Lung (tissue), 12 donors: ENCODE results near the gene PRKCA. TPM values are rescaled to one million over a fixed set of nuclear protein-coding genes. Genes with fewer than 3 reads are reported as not detected.
A peak's percentile ranks its signal among the peaks of the same experiment; 100 is the strongest.

ENCODE experiments used
- ATAC-seq: fragments of 200-7000 bp; cut with Tn5 transposase; one replicate; pipeline ENCODE4 v1.9.1; 2020; ENCODE audit warnings: moderate number of reproducible peaks; ENCODE audit not compliant: insufficient read depth, low FRiP score
- DNase-seq, 3 donors: peaks; one replicate each; pipeline ENCODE4 v3.0.0-alpha.2; 2013 to 2017
- H3K27ac ChIP-seq, 2 donors: one replicate each; pipeline ENCODE4 v1.5.1; 2013; ENCODE audit warnings: mild to moderate bottlenecking in 2 of 2, moderate library complexity in 2 of 2, control low read depth in 1 of 2, inconsistent platforms in 1 of 2, low read depth in 1 of 2, low read length in 1 of 2
- H3K27me3 ChIP-seq, 3 donors: one replicate each; pipeline ENCODE4 v1.5.1; 2013; ENCODE audit warnings: low read length in 2 of 3; ENCODE audit not compliant: control insufficient read depth in 3 of 3, insufficient read depth in 3 of 3
- H3K36me3 ChIP-seq, 4 donors: one replicate each; pipeline ENCODE4 v1.5.1; 2013; ENCODE audit warnings: low read length in 4 of 4, mild to moderate bottlenecking in 1 of 4, moderate library complexity in 1 of 4; ENCODE audit not compliant: control insufficient read depth in 4 of 4, insufficient read depth in 4 of 4
- H3K4me1 ChIP-seq, 5 donors: one replicate each; pipeline ENCODE4 v1.5.1; 2013; ENCODE audit warnings: low read length in 5 of 5, mild to moderate bottlenecking in 2 of 5, moderate library complexity in 1 of 5; ENCODE audit not compliant: control insufficient read depth in 5 of 5, insufficient read depth in 5 of 5
- H3K4me3 ChIP-seq: one replicate; pipeline ENCODE4 v1.5.1; 2013; ENCODE audit warnings: mild to moderate bottlenecking, control low read depth, moderate library complexity
- H3K9ac ChIP-seq, 2 donors: one replicate each; pipeline ENCODE4 v1.5.1; 2013; ENCODE audit warnings: low read length in 2 of 2, control low read depth in 1 of 2; ENCODE audit not compliant: insufficient read depth in 1 of 2
- H3K9me3 ChIP-seq, 4 donors: one replicate each; pipeline ENCODE4 v1.5.1; 2013; ENCODE audit warnings: low read length in 3 of 4, mild to moderate bottlenecking in 1 of 4, moderate library complexity in 1 of 4; ENCODE audit not compliant: control insufficient read depth in 4 of 4, insufficient read depth in 3 of 4
- WGBS, 2 donors: extraction: QIAGEN DNeasy Blood & Tissue Kit; methylation state at CpG; one replicate each; pipeline ENCODE4 v1.1.7; 2013; 5-methylcytosine and 5-hydroxymethylcytosine counted together
- polyA plus RNA-seq, 2 donors: library from polyadenylated mRNA; stranded (reverse); fragments of 200-250 nt; gene quantifications; one replicate each; pipeline ENCODE4 v1.2.1, GENCODE V29; 2013
- total RNA-seq, 2 donors: library from RNA; depleted of rRNA in 1 of 2; stranded (reverse); fragments of >200 nt in 1 of 2; gene quantifications; one replicate each; pipeline ENCODE4 v1.2.1, GENCODE V29; 2014 to 2021
- TF ChIP-seq, protein P1 (sequence below): IDR thresholded peaks from 2 replicates; pipeline ENCODE4 v1.5.1; 2012; ENCODE audit warnings: mild to moderate bottlenecking; ENCODE audit errors: control extremely low read depth, extremely low read depth
- donor health status: control.
- donor health status: control.
- donor health status: Bipolar disorder and iron deficiency.
- donor health status: healthy.
- donor health status: DM: yes; HTN: yes; CAD: no.

PRKCA gene
- total and polyA plus RNA-seq, 4 donors = 3.4 to 34.8 (median 13.8) TPM

DNA sequence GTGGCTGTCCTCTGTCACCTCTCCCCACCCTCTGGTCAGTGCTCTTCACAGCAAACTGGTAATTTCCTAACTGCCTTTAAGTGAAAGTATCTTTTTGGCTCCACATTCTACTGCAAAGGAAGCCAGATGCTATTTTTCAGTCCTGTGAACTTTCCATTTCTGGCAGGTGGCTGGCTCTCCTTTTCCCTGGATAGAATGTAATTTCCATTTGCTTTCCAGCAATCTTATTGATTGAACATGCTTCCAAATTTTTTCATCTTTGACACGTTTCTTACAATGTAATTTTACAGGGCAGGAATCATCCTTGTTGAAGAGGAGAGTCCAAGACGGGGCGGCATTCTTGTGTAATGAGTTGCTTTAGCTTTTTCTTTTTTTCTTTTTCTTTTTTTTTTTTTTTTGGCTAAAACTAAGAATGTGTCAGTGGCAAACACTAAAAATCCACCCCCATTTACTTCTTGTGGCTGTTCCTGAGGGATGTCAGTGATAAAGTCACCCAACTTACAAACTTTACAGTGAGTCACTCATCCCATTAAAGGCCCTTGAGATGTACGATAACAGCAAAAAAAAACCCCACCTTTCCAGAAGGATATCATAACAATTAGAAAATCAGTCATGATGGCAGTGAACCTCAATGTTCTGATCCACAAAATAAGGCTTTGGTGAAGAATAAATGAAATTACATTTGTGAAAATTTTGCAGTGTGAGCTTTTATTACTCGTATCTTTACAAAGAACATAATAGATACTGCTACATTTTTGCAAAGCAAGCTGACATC is 29.4 kb upstream of the PRKCA start:
- DNase-seq = peak in 1 of 3 donors; percentile 16
- ATAC-seq = peak; percentile 35
- Histone ChIP-seq H3K9me3 (peaks cover 0 to 4% (median 0%) of the 10 kb centered on the region in 4 donors), H3K4me1 (peaks cover 0 to 4% (median 0%) of the 10 kb centered on the region in 5 donors), H3K27me3 (no peaks in the 10 kb centered on the region), H3K36me3 (no peaks in the 10 kb centered on the region), H3K9ac (no peak overlapping the region), H3K27ac (no peak overlapping the region), H3K4me3 (no peak overlapping the region)
- TF ChIP-seq, protein P1, sequence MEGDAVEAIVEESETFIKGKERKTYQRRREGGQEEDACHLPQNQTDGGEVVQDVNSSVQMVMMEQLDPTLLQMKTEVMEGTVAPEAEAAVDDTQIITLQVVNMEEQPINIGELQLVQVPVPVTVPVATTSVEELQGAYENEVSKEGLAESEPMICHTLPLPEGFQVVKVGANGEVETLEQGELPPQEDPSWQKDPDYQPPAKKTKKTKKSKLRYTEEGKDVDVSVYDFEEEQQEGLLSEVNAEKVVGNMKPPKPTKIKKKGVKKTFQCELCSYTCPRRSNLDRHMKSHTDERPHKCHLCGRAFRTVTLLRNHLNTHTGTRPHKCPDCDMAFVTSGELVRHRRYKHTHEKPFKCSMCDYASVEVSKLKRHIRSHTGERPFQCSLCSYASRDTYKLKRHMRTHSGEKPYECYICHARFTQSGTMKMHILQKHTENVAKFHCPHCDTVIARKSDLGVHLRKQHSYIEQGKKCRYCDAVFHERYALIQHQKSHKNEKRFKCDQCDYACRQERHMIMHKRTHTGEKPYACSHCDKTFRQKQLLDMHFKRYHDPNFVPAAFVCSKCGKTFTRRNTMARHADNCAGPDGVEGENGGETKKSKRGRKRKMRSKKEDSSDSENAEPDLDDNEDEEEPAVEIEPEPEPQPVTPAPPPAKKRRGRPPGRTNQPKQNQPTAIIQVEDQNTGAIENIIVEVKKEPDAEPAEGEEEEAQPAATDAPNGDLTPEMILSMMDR = no peak
- 54 to 69% methylated on average over 5 of the region's 5 CpGs for WGBS, 2 donors

DNA sequence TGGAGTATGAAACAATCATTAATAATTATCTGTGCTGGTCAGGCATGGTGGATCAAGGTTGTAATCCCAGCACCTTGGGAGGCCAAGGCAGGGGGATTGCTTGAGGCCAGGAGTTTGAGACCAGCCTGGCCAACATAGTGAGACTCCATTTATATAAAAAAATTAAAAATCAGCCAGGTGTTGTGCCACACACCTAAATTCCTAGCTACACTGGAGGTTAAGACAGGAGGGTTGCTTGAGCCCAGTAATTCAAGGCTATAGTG is 28.9 kb upstream of the PRKCA start:
- DNase-seq (no peak), ATAC-seq (no peak)
- Histone ChIP-seq H3K27me3 (no peaks in the 10 kb centered on the region), H3K9ac (no peak overlapping the region), H3K4me1 (peaks cover 0 to 4% (median 0%) of the 10 kb centered on the region in 5 donors), H3K27ac (no peak overlapping the region), H3K9me3 (peaks cover 0 to 4% (median 0%) of the 10 kb centered on the region in 4 donors), H3K36me3 (no peaks in the 10 kb centered on the region), H3K4me3 (no peak overlapping the region)
- TF ChIP-seq, protein P1 = no peak

DNA sequence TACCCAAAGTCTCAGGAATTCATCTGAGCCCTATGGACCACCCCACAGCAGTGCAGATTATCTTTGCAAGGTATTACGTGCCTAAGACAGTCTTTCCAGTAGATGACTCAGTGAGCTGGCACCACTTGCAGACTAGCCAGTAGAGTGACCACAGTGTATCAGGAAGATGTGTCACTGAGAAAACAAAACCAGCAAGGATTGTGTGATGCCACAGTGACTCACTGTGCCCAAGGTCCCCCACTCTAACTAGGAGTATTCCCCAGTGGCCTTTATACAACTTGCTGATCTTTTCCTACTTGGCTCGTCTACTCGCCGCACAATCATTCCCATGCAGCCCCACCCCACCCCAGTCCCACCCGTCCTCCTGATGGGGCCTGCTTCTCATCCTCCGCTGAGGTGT is 26.8 kb upstream of the PRKCA start:
- Histone ChIP-seq H3K4me1 (peaks cover 0 to 4% (median 0%) of the 10 kb centered on the region in 5 donors), H3K9ac (no peak overlapping the region), H3K27ac (no peak overlapping the region), H3K4me3 (no peak overlapping the region), H3K9me3 (peaks cover 0 to 2% (median 0%) of the 10 kb centered on the region in 4 donors), H3K27me3 (no peaks in the 10 kb centered on the region), H3K36me3 (no peaks in the 10 kb centered on the region)
- TF ChIP-seq, protein P1 = no peak
- 72 to 88% methylated on average over 6 of the region's 6 CpGs for WGBS, 2 donors
- DNase-seq (no peak), ATAC-seq (no peak)
